Natural killer cell treated with Interleukin-12 subunit alpha and Interleukin-12 subunit beta and Interleukin-15 and Interleukin-18, amount 100 ng/mL, for 72 hours (primary cell): Measurements from ENCODE around the gene STAB1. TPM values are rescaled to one million over a fixed set of nuclear protein-coding genes. Genes with fewer than 3 reads are reported as not detected.

Experiments used
- ATAC-seq, 2 donors: fragments of 150-1000 bp; cut with Tn5 transposase in 1 of 2; sonication (Bioruptor Pico), chemical (Tn5 transposase) in 1 of 2; 2 replicates each; pipeline ENCODE4 v1.10.0; 2021
- DNase-seq: peaks from one replicate; pipeline ENCODE4 v3.0.0; 2022; ENCODE audit warnings: low spot score
- H3K27ac Mint-ChIP-seq, 2 donors: 1 replicate in 1 of 2; 2 replicates in 1 of 2; pipeline ENCODE4 v1.8.0; 2022; ENCODE audit warnings: mixed read lengths in 2 of 2, mild to moderate bottlenecking in 1 of 2, moderate library complexity in 1 of 2
- H3K27me3 Mint-ChIP-seq, 2 donors: 1 replicate in 1 of 2; 2 replicates in 1 of 2; pipeline ENCODE4 v1.8.0; 2022; ENCODE audit warnings: mixed read lengths in 2 of 2
- H3K36me3 Mint-ChIP-seq: one replicate; pipeline ENCODE4 v1.8.0; 2022; ENCODE audit warnings: mixed read lengths
- H3K4me1 Mint-ChIP-seq, 2 donors: 1 replicate in 1 of 2; 2 replicates in 1 of 2; pipeline ENCODE4 v1.8.0; 2022; ENCODE audit warnings: low read depth in 2 of 2, mixed read lengths in 2 of 2, mild to moderate bottlenecking in 1 of 2
- H3K4me3 Mint-ChIP-seq: one replicate; pipeline ENCODE4 v1.8.0; 2022; ENCODE audit warnings: mixed read lengths
- H3K9me3 Mint-ChIP-seq: 2 replicates; pipeline ENCODE4 v1.8.0; 2022; ENCODE audit warnings: mixed read lengths
- total RNA-seq, 2 donors: library from RNA; stranded (reverse); gene quantifications; one replicate each; pipeline ENCODE4 v1.2.3, GENCODE V29; 2022

STAB1 gene
- total RNA-seq, 2 donors from 2014 or later = 0.57 to 0.92 TPM

DNA sequence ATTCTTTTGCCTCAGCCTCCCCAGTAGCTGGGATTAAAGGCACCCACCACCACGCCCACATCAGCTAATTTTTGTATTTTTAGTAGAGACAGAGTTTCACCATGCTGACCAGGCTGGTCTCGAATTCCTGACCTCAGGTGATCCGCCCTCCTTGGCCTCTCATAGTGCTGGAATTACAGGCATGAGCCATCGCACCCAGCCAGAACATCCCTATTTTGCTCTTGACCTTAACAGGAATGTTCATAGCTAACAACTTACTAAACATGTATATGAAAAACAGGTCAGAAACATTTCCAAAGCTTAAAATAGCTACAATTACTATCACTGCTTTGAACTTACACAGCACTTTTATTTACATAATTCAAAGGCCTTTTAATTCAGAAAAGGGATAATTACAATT is 74.9 kb downstream of the STAB1 start:
- no peak for ATAC-seq

GRCh38 chr3:52572221-52572620 is 77.1 kb downstream of the STAB1 start:
- H3K27ac Mint-ChIP-seq = no peak overlapping the region
- H3K27me3 Mint-ChIP-seq = no peaks in the 10 kb centered on the region
- no peak for DNase-seq
- H3K4me1 Mint-ChIP-seq = peaks cover 0 to 3% of the 10 kb centered on the region in 2 donors
- H3K9me3 Mint-ChIP-seq = no peaks in the 10 kb centered on the region
- no peak overlapping the region for H3K4me3 Mint-ChIP-seq
- peaks cover 20% of the 10 kb centered on the region for H3K36me3 Mint-ChIP-seq
- no peak for ATAC-seq

More for the DNA sequence above, 74.9 kb downstream of the STAB1 start:
- Mint-ChIP-seq H3K36me3 (peaks cover 16% of the 10 kb centered on the region), H3K27ac (no peak overlapping the region), H3K9me3 (no peaks in the 10 kb centered on the region), H3K4me1 (peaks cover 0 to 6% of the 10 kb centered on the region in 2 donors), H3K27me3 (no peaks in the 10 kb centered on the region), H3K4me3 (no peak overlapping the region)
- DNase-seq = no peak

Other genes with a start within 250 kb of the STAB1 start
- 10 to 100 TPM; 45.7 to 47.7 TPM for gene PPM1M, start 249.6 kb upstream of the STAB1 start, total RNA-seq
- 10 to 100 TPM; 82.8 to 87.4 TPM for gene WDR82, start 216.7 kb upstream of the STAB1 start, total RNA-seq
- gene GLYCTK, start 207.5 kb upstream of the STAB1 start, total RNA-seq = 10 to 100 TPM; 26.0 to 34.2 TPM
- 10 to 100 TPM; 24.3 to 35.4 TPM for gene DNAH1, start 179.0 kb upstream of the STAB1 start, total RNA-seq
- 100 to 1,000 TPM in 1 of 2 donors, 10 to 100 TPM in 1; 96.1 to 131 TPM for gene BAP1, start 85.3 kb upstream of the STAB1 start, total RNA-seq
- gene PHF7, start 84.7 kb upstream of the STAB1 start, total RNA-seq = 10 to 100 TPM in 1 of 2 donors, 1 to 10 TPM in 1; 3.8 to 11.8 TPM
- gene SEMA3G, start 50.2 kb upstream of the STAB1 start, total RNA-seq = under 1 TPM in 1 of 2 donors, not detected in 1; 0.08 TPM
- gene TNNC1, start 41.3 kb upstream of the STAB1 start, total RNA-seq = not detected
- 100 to 1,000 TPM in 1 of 2 donors, 10 to 100 TPM in 1; 72.5 to 116 TPM for gene NISCH, start 39.7 kb upstream of the STAB1 start, total RNA-seq
- gene NT5DC2, start 38.5 kb downstream of the STAB1 start, total RNA-seq = 100 to 1,000 TPM in 1 of 2 donors, 10 to 100 TPM in 1; 59.7 to 166 TPM
- gene UQCC5, start 41.3 kb downstream of the STAB1 start, total RNA-seq = 10 to 100 TPM in 1 of 2 donors, 1 to 10 TPM in 1; 6.7 to 18.0 TPM
- gene PBRM1, start 190.6 kb downstream of the STAB1 start, total RNA-seq = 10 to 100 TPM; 85.3 to 95.4 TPM
- 100 to 1,000 TPM; 153 to 225 TPM for gene GNL3, start 190.7 kb downstream of the STAB1 start, total RNA-seq
- gene GLT8D1, start 210.5 kb downstream of the STAB1 start, total RNA-seq = 10 to 100 TPM; 32.4 to 41.1 TPM
- 10 to 100 TPM; 74.4 to 92.4 TPM for gene SPCS1, start 210.8 kb downstream of the STAB1 start, total RNA-seq